Thymus (tissue), 11 donors: ENCODE measurements around the gene FGF14. TPM values are rescaled to one million over a fixed set of nuclear protein-coding genes. Genes with fewer than 3 reads are reported as not detected.
"Not testable (repeated sequence)": the region's sequence is repeated elsewhere in the genome, so short reads cannot be mapped to it uniquely, and the experiment has no call there.

Experiments used
- DNase-seq, 9 donors: peaks; one replicate each; pipeline ENCODE4 v3.0.0-alpha.2; 2013; ENCODE audit warnings: low spot score in 9 of 9, low read depth in 6 of 9, missing footprints in 1 of 9
- H3K27ac ChIP-seq, 2 donors: one replicate each; pipeline ENCODE4 v1.5.1; 2013; ENCODE audit warnings: control low read depth in 1 of 2, low read depth in 1 of 2, low read length in 1 of 2, mild to moderate bottlenecking in 1 of 2, moderate library complexity in 1 of 2
- H3K27me3 ChIP-seq, 2 donors: one replicate each; pipeline ENCODE4 v1.5.1; 2013; ENCODE audit warnings: low read length in 1 of 2; ENCODE audit not compliant: control insufficient read depth in 2 of 2, insufficient read depth in 1 of 2
- H3K36me3 ChIP-seq, 2 donors: one replicate each; pipeline ENCODE4 v1.5.1; 2013; ENCODE audit warnings: low read length in 1 of 2, mild to moderate bottlenecking in 1 of 2, moderate library complexity in 1 of 2; ENCODE audit not compliant: control insufficient read depth in 2 of 2, insufficient read depth in 2 of 2
- H3K4me1 ChIP-seq, 2 donors: one replicate each; pipeline ENCODE4 v1.5.1; 2013; ENCODE audit warnings: low read length in 2 of 2; ENCODE audit not compliant: control insufficient read depth in 2 of 2, insufficient read depth in 2 of 2
- H3K4me3 ChIP-seq, 2 donors: one replicate each; pipeline ENCODE4 v1.5.1; 2013; ENCODE audit warnings: low read length in 2 of 2, control low read depth in 1 of 2, mild to moderate bottlenecking in 1 of 2
- H3K9me3 ChIP-seq, 2 donors: one replicate each; pipeline ENCODE4 v1.5.1; 2013; ENCODE audit warnings: low read length in 1 of 2, mild to moderate bottlenecking in 1 of 2; ENCODE audit not compliant: control insufficient read depth in 2 of 2, insufficient read depth in 1 of 2
- WGBS: extraction: QIAGEN DNeasy Blood & Tissue Kit; methylation state at CpG from one replicate; pipeline ENCODE4 v1.1.7; 2013; 5-methylcytosine and 5-hydroxymethylcytosine counted together
- polyA plus RNA-seq: library from polyadenylated mRNA; stranded (reverse); fragments of 200-250 nt; gene quantifications from one replicate; pipeline ENCODE4 v1.2.3, GENCODE V29; 2013
- total RNA-seq: library from RNA; stranded (reverse); fragments of 120-200 nt; gene quantifications from one replicate; pipeline ENCODE4 v1.2.4, GENCODE V29; 2013
- donor health status: healthy.

The FGF14 gene
- total and polyA plus RNA-seq, 2 donors, result 0.05 to 0.14 TPM

- DNase-seq, result no peak
- no peaks in the 10 kb centered on the region for H3K9me3 ChIP-seq
- WGBS, result 84% methylated on average over 3 of the region's 3 CpGs
- no peaks in the 10 kb centered on the region for H3K36me3 ChIP-seq
- H3K27ac ChIP-seq, result no peak overlapping the region
- H3K4me3 ChIP-seq, result no peak overlapping the region
- H3K4me1 ChIP-seq, result no peaks in the 10 kb centered on the region
- no peaks in the 10 kb centered on the region for H3K27me3 ChIP-seq
Measured at GRCh38 chr13:102100234-102100633, 301.6 kb downstream of the FGF14 start.

GRCh38 chr13:102097708-102098107 is 304.1 kb downstream of the FGF14 start:
- 45% methylated on average over 5 of the region's 5 CpGs for WGBS

GRCh38 chr13:102093288-102093687 is 308.6 kb downstream of the FGF14 start:
- H3K27me3 ChIP-seq, DNase-seq, H3K27ac ChIP-seq, H3K36me3 ChIP-seq, H3K4me3 ChIP-seq, H3K4me1 ChIP-seq, H3K9me3 ChIP-seq: not testable (repeated sequence)

More at GRCh38 chr13:102097708-102098107, 304.1 kb downstream of the FGF14 start:
- Histone ChIP-seq H3K36me3 (no peaks in the 10 kb centered on the region), H3K4me1 (no peaks in the 10 kb centered on the region), H3K27ac (no peak overlapping the region), H3K27me3 (no peaks in the 10 kb centered on the region), H3K4me3 (no peak overlapping the region), H3K9me3 (no peaks in the 10 kb centered on the region)
- no peak for DNase-seq

- 48% methylated on average over 3 of the region's 3 CpGs for WGBS
- no peak for DNase-seq
Measured at GRCh38 chr13:102091231-102091630, 310.6 kb downstream of the FGF14 start.

GRCh38 chr13:102090532-102090931 is 311.3 kb downstream of the FGF14 start:
- no peaks in the 10 kb centered on the region for H3K27me3 ChIP-seq
- H3K27ac ChIP-seq, result no peak overlapping the region
- H3K4me1 ChIP-seq, result no peaks in the 10 kb centered on the region
- WGBS, result 92% methylated on average over 8 of the region's 8 CpGs
- no peak for DNase-seq
- H3K4me3 ChIP-seq, result no peak overlapping the region
- H3K9me3 ChIP-seq, result no peaks in the 10 kb centered on the region
- H3K36me3 ChIP-seq, result no peaks in the 10 kb centered on the region

More at GRCh38 chr13:102091231-102091630, 310.6 kb downstream of the FGF14 start:
- Histone ChIP-seq H3K9me3 (no peaks in the 10 kb centered on the region), H3K4me3 (no peak overlapping the region), H3K27me3 (no peaks in the 10 kb centered on the region), H3K36me3 (no peaks in the 10 kb centered on the region), H3K4me1 (no peaks in the 10 kb centered on the region), H3K27ac (no peak overlapping the region)

- Histone ChIP-seq H3K27me3 (no peaks in the 10 kb centered on the region), H3K4me3 (no peak overlapping the region), H3K27ac (no peak overlapping the region), H3K9me3 (no peaks in the 10 kb centered on the region), H3K4me1 (no peaks in the 10 kb centered on the region), H3K36me3 (no peaks in the 10 kb centered on the region)
- no peak for DNase-seq
Measured at GRCh38 chr13:102089722-102090121, 312.1 kb downstream of the FGF14 start.

GRCh38 chr13:102089177-102089576 is 312.7 kb downstream of the FGF14 start:
- Histone ChIP-seq H3K27ac (no peak overlapping the region), H3K4me3 (no peak overlapping the region), H3K9me3 (no peaks in the 10 kb centered on the region), H3K4me1 (no peaks in the 10 kb centered on the region), H3K36me3 (no peaks in the 10 kb centered on the region), H3K27me3 (no peaks in the 10 kb centered on the region)
- no peak for DNase-seq
- 90% methylated on average over 2 of the region's 2 CpGs for WGBS

GRCh38 chr13:102073251-102073650 is 328.6 kb downstream of the FGF14 start:
- no peaks in the 10 kb centered on the region for H3K36me3 ChIP-seq
- no peak for DNase-seq
- no peak overlapping the region for H3K27ac ChIP-seq
- no peaks in the 10 kb centered on the region for H3K9me3 ChIP-seq
- no peak overlapping the region for H3K4me3 ChIP-seq
- WGBS, result 75% methylated on average over 1 of the region's 1 CpG
- no peaks in the 10 kb centered on the region for H3K4me1 ChIP-seq
- no peaks in the 10 kb centered on the region for H3K27me3 ChIP-seq

GRCh38 chr13:102071711-102072110 is 330.1 kb downstream of the FGF14 start:
- WGBS, result 93% methylated on average over 6 of the region's 6 CpGs
- no peak for DNase-seq
- Histone ChIP-seq H3K27me3 (no peaks in the 10 kb centered on the region), H3K4me3 (no peak overlapping the region), H3K4me1 (no peaks in the 10 kb centered on the region), H3K36me3 (no peaks in the 10 kb centered on the region), H3K9me3 (no peaks in the 10 kb centered on the region), H3K27ac (no peak overlapping the region)

GRCh38 chr13:102068323-102068722 is 333.5 kb downstream of the FGF14 start:
- WGBS, result 97% methylated on average over 26 of the region's 28 CpGs

More at GRCh38 chr13:102068323-102068722, 333.5 kb downstream of the FGF14 start:
- H3K4me1 ChIP-seq, H3K9me3 ChIP-seq, H3K4me3 ChIP-seq, DNase-seq, H3K36me3 ChIP-seq, H3K27me3 ChIP-seq, H3K27ac ChIP-seq: not testable (repeated sequence)
